SW 1271 (cell line): ENCODE data around the gene KCTD15.

ENCODE experiments used
- DNase-seq, 2 experiments: peaks; one replicate each; lab custom pipeline; 2025; lab: John Stamatoyannopoulos, UW

KCTD15 gene

GRCh38 chr19:33859016-33859415, 62.3 kb downstream of the KCTD15 start:
- no peak for DNase-seq

DNA sequence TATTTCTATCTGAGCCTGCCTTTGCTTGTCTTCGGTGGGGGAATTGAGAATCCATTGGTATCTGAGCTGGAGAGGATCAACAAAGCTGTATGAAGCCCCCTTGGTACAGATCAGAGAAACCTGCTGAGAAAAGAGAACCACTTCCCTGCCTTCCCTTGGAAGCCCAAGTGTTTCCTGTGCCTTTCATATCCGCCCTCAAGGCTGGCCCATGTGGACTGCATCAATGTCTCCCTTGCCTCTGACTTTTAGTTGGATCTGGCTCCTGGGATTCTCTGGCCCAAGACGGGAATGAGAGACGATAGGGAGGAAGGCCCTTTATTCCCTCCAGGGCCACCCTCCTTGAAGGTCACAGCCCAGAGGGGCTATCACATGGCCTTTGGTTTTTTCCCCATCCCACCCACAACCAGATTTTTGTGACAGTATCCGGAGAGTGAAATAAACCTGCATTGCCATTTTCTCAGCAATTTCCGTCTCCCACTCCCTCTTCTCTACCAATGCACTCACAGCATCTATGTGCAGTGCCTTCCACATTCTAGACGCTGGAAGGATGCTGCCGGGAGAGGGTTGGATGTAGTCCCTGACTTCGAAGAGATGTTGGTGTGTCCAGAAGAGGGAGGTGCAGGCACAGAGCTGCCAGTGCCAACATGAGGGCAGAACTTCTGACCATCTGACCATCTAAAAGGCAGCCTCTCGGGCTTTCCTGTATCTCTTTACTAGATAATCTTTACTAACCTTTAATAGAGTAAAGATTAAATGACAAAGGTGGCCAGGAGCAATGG, 63.8 kb downstream of the KCTD15 start:
- no peak for DNase-seq

DNA sequence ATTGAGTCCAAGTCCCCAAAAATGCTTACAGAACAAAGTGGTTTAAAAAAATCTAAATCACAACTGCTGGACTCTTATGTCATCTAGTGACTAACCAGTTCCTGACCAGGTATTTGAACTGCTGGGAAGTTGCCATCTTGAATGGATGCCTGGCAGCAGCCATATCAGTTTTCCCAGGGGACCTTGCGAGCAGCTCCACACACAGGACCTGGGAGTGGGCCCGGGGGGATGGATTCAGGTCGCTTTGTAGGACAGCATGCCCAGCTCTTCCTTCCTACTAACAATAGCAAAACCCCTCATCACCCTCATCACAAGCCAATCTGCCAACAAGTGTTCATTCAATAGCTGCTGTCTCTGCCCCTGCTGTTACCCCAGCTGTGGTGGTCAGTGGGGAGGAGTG, 65.3 kb downstream of the KCTD15 start:
- no peak for DNase-seq

DNA sequence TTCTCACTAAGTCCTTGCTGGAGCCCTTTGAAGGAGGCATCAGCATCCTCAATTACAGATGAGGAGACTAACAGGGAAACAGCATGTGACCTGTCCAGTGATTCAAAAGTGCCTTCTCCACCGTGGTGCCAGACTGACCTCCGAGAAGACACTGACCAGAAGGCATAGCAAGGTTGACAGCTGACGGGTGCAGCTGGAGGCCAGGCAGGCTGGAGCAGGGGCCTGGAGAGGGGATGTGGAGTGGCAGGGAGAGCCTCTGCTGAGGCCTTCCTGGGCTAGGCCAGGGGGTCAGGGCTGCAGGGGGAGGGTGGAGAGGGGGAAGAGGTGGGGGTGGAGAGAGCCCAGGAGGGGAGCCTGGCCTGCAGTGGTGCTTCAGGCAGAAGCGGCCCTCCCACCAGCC, 66.3 kb downstream of the KCTD15 start:
- no peak for DNase-seq

DNA sequence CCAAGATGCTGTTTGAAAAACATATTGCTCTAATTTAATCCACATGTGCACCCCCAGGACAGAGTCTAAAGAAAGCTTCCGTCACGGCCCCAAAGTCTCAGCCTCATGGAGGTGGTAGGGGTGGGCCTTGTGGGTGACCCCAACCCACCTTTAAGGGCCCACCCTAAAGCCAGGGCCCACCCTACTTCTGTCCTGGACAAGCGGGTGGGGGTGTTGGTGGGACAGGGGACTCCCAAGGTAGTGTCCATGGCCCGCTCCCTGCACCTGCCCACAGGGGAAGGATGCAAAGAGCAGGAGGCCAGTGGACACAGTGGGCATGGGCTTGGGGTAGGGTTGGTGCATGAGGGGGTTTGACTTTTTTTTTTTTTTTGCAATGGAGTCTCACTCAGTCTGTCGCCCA, 66.8 kb downstream of the KCTD15 start:
- DNase-seq: no peak

DNA sequence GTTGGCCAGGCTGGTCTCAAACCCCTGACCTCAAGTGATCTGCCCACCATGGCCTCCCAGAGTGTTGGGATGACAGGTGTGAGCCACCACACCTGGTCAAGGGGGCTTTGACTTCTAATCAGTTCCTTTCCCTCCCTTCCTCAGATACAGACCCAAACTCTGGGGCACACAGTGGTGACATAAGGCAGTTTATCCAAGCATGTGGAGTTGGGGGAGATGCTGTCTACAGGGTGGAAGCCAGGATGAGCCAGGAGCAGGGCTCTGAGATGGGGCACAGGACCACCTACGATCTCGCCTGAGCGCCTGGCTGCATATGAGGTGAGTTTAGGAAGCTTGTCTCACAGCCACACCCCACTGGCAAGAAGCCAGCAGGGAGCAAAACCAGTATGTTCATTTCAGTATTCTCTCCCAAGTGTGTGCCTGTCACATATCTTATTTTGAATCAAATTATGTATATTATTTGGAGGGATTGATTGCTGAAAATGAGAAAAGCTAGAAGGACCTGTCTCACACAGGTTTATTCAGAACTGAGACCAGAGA, 67.7 kb downstream of the KCTD15 start:
- DNase-seq: no peak

GRCh38 chr19:33865306-33865705, 68.6 kb downstream of the KCTD15 start:
- no peak for DNase-seq
